Stomach smooth muscle (tissue), 2 donors: Measurements from ENCODE around the gene ZNF263.

Experiments used
- H3K27ac ChIP-seq: one replicate; pipeline ENCODE4 v1.7.0; 2013; ENCODE audit warnings: mild to moderate bottlenecking, low read length, inconsistent platforms
- H3K27me3 ChIP-seq, 2 donors: one replicate each; pipeline ENCODE4 v1.7.0; 2013; ENCODE audit warnings: low read length in 2 of 2; ENCODE audit not compliant: insufficient read depth in 2 of 2, control insufficient read depth in 1 of 2
- H3K36me3 ChIP-seq, 2 donors: one replicate each; pipeline ENCODE4 v1.7.0; 2013; ENCODE audit warnings: low read length in 2 of 2; ENCODE audit not compliant: control insufficient read depth in 2 of 2, insufficient read depth in 2 of 2
- H3K4me1 ChIP-seq: one replicate; pipeline ENCODE4 v1.7.0; 2013; ENCODE audit warnings: low read length; ENCODE audit not compliant: control insufficient read depth, insufficient read depth
- H3K4me3 ChIP-seq, 2 donors: one replicate each; pipeline ENCODE4 v1.7.0; 2013; ENCODE audit warnings: low read length in 2 of 2
- H3K9ac ChIP-seq, 2 donors: one replicate each; pipeline ENCODE4 v1.7.0; 2013; ENCODE audit warnings: low read length in 2 of 2, mild to moderate bottlenecking in 1 of 2
- H3K9me3 ChIP-seq, 2 donors: one replicate each; pipeline ENCODE4 v1.7.0; 2013; ENCODE audit warnings: low read length in 2 of 2; ENCODE audit not compliant: control insufficient read depth in 2 of 2
- donor health status: healthy.
- donor health status: Pancreatic carcinoma.

Gene ZNF263

GRCh38 chr16:3327514-3327913, 44.2 kb downstream of the ZNF263 start:
- Histone ChIP-seq H3K27ac (no peak overlapping the region), H3K9me3 (peaks cover 7 to 8% of the 10 kb centered on the region in 2 donors)

GRCh38 chr16:3328104-3328503, 44.8 kb downstream of the ZNF263 start:
- Histone ChIP-seq H3K36me3 (no peaks in the 10 kb centered on the region), H3K9me3 (peaks cover 7 to 8% of the 10 kb centered on the region in 2 donors), H3K9ac (no peak overlapping the region), H3K4me1 (no peaks in the 10 kb centered on the region), H3K4me3 (no peak overlapping the region), H3K27me3 (no peaks in the 10 kb centered on the region), H3K27ac (no peak overlapping the region)

More at GRCh38 chr16:3327514-3327913, 44.2 kb downstream of the ZNF263 start:
- no peak overlapping the region for H3K4me3 ChIP-seq
- no peaks in the 10 kb centered on the region for H3K27me3 ChIP-seq
- H3K36me3 ChIP-seq = no peaks in the 10 kb centered on the region
- no peak overlapping the region for H3K9ac ChIP-seq
- no peaks in the 10 kb centered on the region for H3K4me1 ChIP-seq

GRCh38 chr16:3328643-3329042, 45.4 kb downstream of the ZNF263 start:
- no peak overlapping the region for H3K4me3 ChIP-seq
- H3K4me1 ChIP-seq = no peaks in the 10 kb centered on the region

More at GRCh38 chr16:3328643-3329042, 45.4 kb downstream of the ZNF263 start:
- H3K9me3 ChIP-seq = peaks cover 3 to 7% of the 10 kb centered on the region in 2 donors
- H3K27ac ChIP-seq = no peak overlapping the region
- H3K27me3 ChIP-seq = no peaks in the 10 kb centered on the region
- no peaks in the 10 kb centered on the region for H3K36me3 ChIP-seq
- no peak overlapping the region for H3K9ac ChIP-seq
